ENCODE results near the gene RSPH10B2.
"Not testable (repeated sequence)": the region's sequence is repeated elsewhere in the genome, so short reads cannot be mapped to it uniquely, and the experiment has no call there.

Gene RSPH10B2

GRCh38 chr7:6753964-6754363 lies at the start of gene RSPH10B2:
TSS of gene RSPH10B2 (plus strand) at chr7:6754103. CDS start at chr7:6757678, 3,575 bp downstream.
- in situ Hi-C loops (cut with MboI; ENCODE audit: low sequenced_read_pairs), result not testable (repeated sequence)

GRCh38 chr7:6705959-6706665 lies 47.8 kb upstream of the RSPH10B2 start:
- in situ Hi-C loops (cut with MboI; ENCODE audit: low sequenced_read_pairs), result no loop called here

- in situ Hi-C loops (cut with MboI; ENCODE audit: low sequenced_read_pairs), result no loop called here
Observed at GRCh38 chr7:6706666-6707407, 47.1 kb upstream of the RSPH10B2 start, which contains the start of gene ZNF12. TSS of gene ZNF12 (minus strand) at chr7:6706947. CDS start at chr7:6705173, 1,774 bp downstream.

- in situ Hi-C loops (cut with MboI; ENCODE audit: low sequenced_read_pairs), result no loop called here
Observed at GRCh38 chr7:6708304-6708703, 45.6 kb upstream of the RSPH10B2 start.

GRCh38 chr7:6709808-6710207 lies 44.1 kb upstream of the RSPH10B2 start:
- in situ Hi-C loops (cut with MboI; ENCODE audit: low sequenced_read_pairs), result no loop called here

GRCh38 chr7:6714360-6714759 lies 39.5 kb upstream of the RSPH10B2 start:
- in situ Hi-C loops (cut with MboI; ENCODE audit: low sequenced_read_pairs), result no loop called here

- in situ Hi-C loops (cut with MboI; ENCODE audit: low sequenced_read_pairs), result not testable (repeated sequence)
Observed at GRCh38 chr7:6715898-6716297, 38.0 kb upstream of the RSPH10B2 start.

- in situ Hi-C loops (cut with MboI; ENCODE audit: low sequenced_read_pairs), result no loop called here
Observed at GRCh38 chr7:6718124-6718523, 35.8 kb upstream of the RSPH10B2 start.

- in situ Hi-C loops (cut with MboI; ENCODE audit: low sequenced_read_pairs), result not testable (repeated sequence)
Observed at GRCh38 chr7:6724351-6724750, 29.6 kb upstream of the RSPH10B2 start.

- in situ Hi-C loops (cut with MboI; ENCODE audit: low sequenced_read_pairs), result no loop called here
Observed at GRCh38 chr7:6725003-6725402, 28.9 kb upstream of the RSPH10B2 start.

- in situ Hi-C loops (cut with MboI; ENCODE audit: low sequenced_read_pairs), result not testable (repeated sequence)
Observed at GRCh38 chr7:6726341-6726740, 27.6 kb upstream of the RSPH10B2 start.

GRCh38 chr7:6727663-6728062 lies 26.2 kb upstream of the RSPH10B2 start:
- in situ Hi-C loops (cut with MboI; ENCODE audit: low sequenced_read_pairs), result no loop called here

GRCh38 chr7:6728893-6729491 lies 24.9 kb upstream of the RSPH10B2 start:
- in situ Hi-C loops (cut with MboI; ENCODE audit: low sequenced_read_pairs), result not testable (repeated sequence)

GRCh38 chr7:6729492-6730342 lies 24.2 kb upstream of the RSPH10B2 start:
- in situ Hi-C loops (cut with MboI; ENCODE audit: low sequenced_read_pairs), result no loop called here

GRCh38 chr7:6730343-6730633 lies 23.6 kb upstream of the RSPH10B2 start:
- in situ Hi-C loops (cut with MboI; ENCODE audit: low sequenced_read_pairs), result no loop called here

- in situ Hi-C loops (cut with MboI; ENCODE audit: low sequenced_read_pairs), result not testable (repeated sequence)
Observed at GRCh38 chr7:6738415-6738814, 15.5 kb upstream of the RSPH10B2 start.

- in situ Hi-C loops (cut with MboI; ENCODE audit: low sequenced_read_pairs), result not testable (repeated sequence)
Observed at GRCh38 chr7:6744410-6745100, 9.3 kb upstream of the RSPH10B2 start.

GRCh38 chr7:6749335-6749734 lies 4.6 kb upstream of the RSPH10B2 start:
- in situ Hi-C loops (cut with MboI; ENCODE audit: low sequenced_read_pairs), result not testable (repeated sequence)

- in situ Hi-C loops (cut with MboI; ENCODE audit: low sequenced_read_pairs), result not testable (repeated sequence)
Observed at GRCh38 chr7:6750173-6750572, 3.7 kb upstream of the RSPH10B2 start.

GRCh38 chr7:6761186-6761585 lies 7.3 kb downstream of the RSPH10B2 start:
- in situ Hi-C loops (cut with MboI; ENCODE audit: low sequenced_read_pairs), result not testable (repeated sequence)

Data from HL-60/S4 treated with retinoic acid at 250 ng/mL for 4 days and 3 days (cell line).